G401 (cell line): Measurements from ENCODE around the gene OAT. TPM values are rescaled to one million over a fixed set of nuclear protein-coding genes. Genes with fewer than 3 reads are reported as not detected.
A peak's percentile ranks its signal among the peaks of the same experiment; 100 is the strongest.

Experiments used
- DNase-seq: peaks from one replicate; pipeline ENCODE4 v3.0.0-alpha.2; 2015; ENCODE audit warnings: low spot score
- in situ Hi-C: cut with HindIII; loops from 2 replicates; pipeline ENCODE4 v1.10.0; 2016; ENCODE audit warnings: low sequenced_read_pairs, mixed read lengths
- total RNA-seq: library from RNA; depleted of rRNA; stranded (reverse); fragments of >200 nt; shearing (Covaris generic); gene quantifications from 2 replicates; pipeline ENCODE4 v1.2.3, GENCODE V29; 2014

OAT gene
- total RNA-seq, 1 experiment from 2014 or later = 244 TPM

GRCh38 chr10:124367414-124367813 lies 51.3 kb downstream of the OAT start:
- in situ Hi-C loops = no loop called here
- DNase-seq = no peak

GRCh38 chr10:124366825-124367224 lies 51.9 kb downstream of the OAT start:
- in situ Hi-C loops = no loop called here
- no peak for DNase-seq

GRCh38 chr10:124366343-124366742 lies 52.4 kb downstream of the OAT start:
- in situ Hi-C loops = no loop called here

GRCh38 chr10:124364674-124365073 lies 54.0 kb downstream of the OAT start:
- in situ Hi-C loops = no loop called here
- no peak for DNase-seq

More at GRCh38 chr10:124366343-124366742, 52.4 kb downstream of the OAT start:
- no peak for DNase-seq

- no peak for DNase-seq
- in situ Hi-C loops = no loop called here
Measured at GRCh38 chr10:124362568-124362967, 56.2 kb downstream of the OAT start.

- in situ Hi-C loops = no loop called here
- no peak for DNase-seq
Measured at GRCh38 chr10:124359336-124359832, 59.3 kb downstream of the OAT start.

GRCh38 chr10:124357561-124357885 lies 61.2 kb downstream of the OAT start:
- in situ Hi-C loops = no loop called here
- no peak for DNase-seq

- in situ Hi-C loops = no loop called here
- no peak for DNase-seq
Measured at GRCh38 chr10:124356701-124357560, 61.8 kb downstream of the OAT start.

GRCh38 chr10:124354411-124355382 lies 64.0 kb downstream of the OAT start:
- DNase-seq = no peak
- in situ Hi-C loops = no loop called here

GRCh38 chr10:124353896-124354295 lies 64.8 kb downstream of the OAT start:
- in situ Hi-C loops = no loop called here
- no peak for DNase-seq

- in situ Hi-C loops = no loop called here
- no peak for DNase-seq
Measured at GRCh38 chr10:124353091-124353815, 65.5 kb downstream of the OAT start.

- peak; percentile 62 for DNase-seq
- in situ Hi-C loops = no loop called here
Measured at GRCh38 chr10:124351481-124352220, 67.1 kb downstream of the OAT start.

- no peak for DNase-seq
- in situ Hi-C loops = no loop called here
Measured at GRCh38 chr10:124350806-124351205, 67.9 kb downstream of the OAT start.

- in situ Hi-C loops = no loop called here
- DNase-seq = peak; percentile 65
Measured at GRCh38 chr10:124349996-124350280, 68.8 kb downstream of the OAT start.

- in situ Hi-C loops = no loop called here
- peak; percentile 6 for DNase-seq
Measured at GRCh38 chr10:124349231-124349995, 69.3 kb downstream of the OAT start.

GRCh38 chr10:124348801-124349200 lies 69.9 kb downstream of the OAT start:
- in situ Hi-C loops = no loop called here
- no peak for DNase-seq

GRCh38 chr10:124347956-124348355 lies 70.8 kb downstream of the OAT start:
- in situ Hi-C loops = no loop called here
- DNase-seq = no peak
